B cell (primary cell): ENCODE results near the gene REG1A. TPM values are rescaled to one million over a fixed set of nuclear protein-coding genes. Genes with fewer than 3 reads are reported as not detected.

Experiments
- ATAC-seq: fragments of 200-7000 bp; cut with Tn5 transposase; one replicate; pipeline ENCODE4 v1.10.0; 2021; ENCODE audit warnings: low read depth, mild to moderate bottlenecking, moderate number of reproducible peaks, moderate library complexity
- CTCF ChIA-PET: fragments of 350-600 bp; sonication (Branson Sonifier 250); formaldehyde crosslinking; loops from one replicate; lab custom pipeline; 2021; ENCODE audit warnings: antibody characterized with exemption, inconsistent platforms; lab: Charles Lee
- POLR2A ChIA-PET: fragments of 350-600 bp; sonication (Branson Sonifier 250); formaldehyde crosslinking; loops from one replicate; lab custom pipeline; 2021; ENCODE audit warnings: antibody characterized with exemption; lab: Charles Lee
- DNase-seq: peaks from one replicate; pipeline ENCODE4 v3.0.0; 2013
- H2AFZ ChIP-seq: 2 replicates; pipeline ENCODE4 v1.6.1; 2012; ENCODE audit warnings: mild to moderate bottlenecking, low read depth, low read length; ENCODE audit not compliant: insufficient read depth, poor library complexity, severe bottlenecking
- H3K27ac ChIP-seq, 2 donors: 1 replicate in 1 of 2; 2 replicates in 1 of 2; pipeline ENCODE4 v1.5.1; 2012 to 2013; ENCODE audit warnings: low read length in 2 of 2, mild to moderate bottlenecking in 2 of 2, moderate library complexity in 1 of 2
- H3K27me3 ChIP-seq, 4 experiments: fragments of 200-600 bp in 1 of 4; sonication (generic) in 1 of 4; replicated peaks in 1 of 4; 1 replicate in 2 of 4; 2 replicates in 2 of 4; pipeline versions ENCODE4 v1.6.1 to v1.7.0; 2013 to 2016; ENCODE audit warnings: low read length in 3 of 4, mild to moderate bottlenecking in 2 of 4, mixed read lengths in 1 of 4, moderate library complexity in 1 of 4; ENCODE audit not compliant: insufficient read depth in 4 of 4, control insufficient read depth in 3 of 4; ENCODE audit errors: control extremely low read depth in 1 of 4
- H3K36me3 ChIP-seq, 2 experiments: replicated peaks in 1 of 2; 1 replicate in 1 of 2; 2 replicates in 1 of 2; pipeline versions ENCODE4 v1.6.1 to v1.7.1; 2013; ENCODE audit warnings: low read length in 1 of 2; ENCODE audit not compliant: insufficient read depth in 2 of 2, control insufficient read depth in 1 of 2; ENCODE audit errors: control extremely low read depth in 1 of 2, extremely low read depth in 1 of 2
- H3K4me1 ChIP-seq, 2 donors: fragments of 200-600 bp in 1 of 2; sonication (generic) in 1 of 2; 1 replicate in 1 of 2; 2 replicates in 1 of 2; pipeline versions ENCODE4 v1.5.1 to v1.6.1; 2013 to 2017; ENCODE audit warnings: low read length in 2 of 2; ENCODE audit not compliant: control insufficient read depth in 2 of 2, insufficient read depth in 2 of 2
- H3K4me2 ChIP-seq: replicated peaks from 2 replicates; pipeline ENCODE3; 2012; ENCODE audit warnings: mild to moderate bottlenecking, low read depth, low read length; ENCODE audit not compliant: poor library complexity, severe bottlenecking
- H3K4me3 ChIP-seq, 5 experiments: fragments of 200-600 bp in 1 of 5; sonication (generic) in 1 of 5; 1 replicate in 3 of 5; 2 replicates in 2 of 5; pipeline versions ENCODE4 v1.5.1 to v1.7.0; 2011 to 2016; ENCODE audit warnings: low read length in 4 of 5, mild to moderate bottlenecking in 4 of 5, low read depth in 2 of 5, control low read depth in 1 of 5, moderate library complexity in 1 of 5; ENCODE audit not compliant: insufficient read depth in 1 of 5; ENCODE audit errors: control extremely low read depth in 1 of 5, extremely low read depth in 1 of 5
- H3K79me2 ChIP-seq: fragments of 200-600 bp; sonication (generic); one replicate; pipeline ENCODE4 v1.6.0; 2016; ENCODE audit warnings: low read length; ENCODE audit not compliant: control insufficient read depth, insufficient read depth
- H3K9ac ChIP-seq: fragments of 200-600 bp; sonication (generic); 2 replicates; pipeline ENCODE4 v1.6.1; 2017; ENCODE audit warnings: mild to moderate bottlenecking, low read length, moderate library complexity
- H3K9me3 ChIP-seq, 3 donors: one replicate each; pipeline versions ENCODE4 v1.6.1 to v1.7.1; 2013; ENCODE audit warnings: low read length in 2 of 3; ENCODE audit not compliant: control insufficient read depth in 2 of 3, insufficient read depth in 1 of 3; ENCODE audit errors: control extremely low read depth in 1 of 3
- H4K20me1 ChIP-seq: 2 replicates; pipeline ENCODE4 v1.6.0; 2012; ENCODE audit warnings: mild to moderate bottlenecking, low read length; ENCODE audit not compliant: insufficient read depth, control insufficient read depth, poor library complexity, severe bottlenecking
- H3K27ac Mint-ChIP-seq: one replicate; pipeline ENCODE4 v1.8.0; 2021; ENCODE audit warnings: mixed read lengths
- H3K27me3 Mint-ChIP-seq: one replicate; pipeline ENCODE4 v1.8.0; 2021; ENCODE audit warnings: mixed read lengths
- H3K4me1 Mint-ChIP-seq: one replicate; pipeline ENCODE4 v1.8.0; 2021; ENCODE audit warnings: mixed read lengths
- H3K4me3 Mint-ChIP-seq: one replicate; pipeline ENCODE4 v1.8.0; 2021; ENCODE audit warnings: mixed read lengths
- H3K9me3 Mint-ChIP-seq: one replicate; pipeline ENCODE4 v1.8.0; 2022; ENCODE audit warnings: mixed read lengths; ENCODE audit not compliant: insufficient read depth
- CTCF ChIP-seq: fragments of 200-600 bp; IDR thresholded peaks from one replicate; pipeline ENCODE4 v1.8.0; 2022; ENCODE audit warnings: antibody characterized with exemption, mild to moderate bottlenecking
- EZH2 ChIP-seq: IDR thresholded peaks from 2 replicates; pipeline ENCODE4 v1.6.1; 2012; ENCODE audit warnings: borderline replicate concordance, low read depth, mild to moderate bottlenecking, moderate library complexity, low read length; ENCODE audit not compliant: insufficient read depth, poor library complexity, severe bottlenecking
- WGBS: methylation state at CpG from one replicate; pipeline ENCODE4 v1.1.5; 2013; ENCODE audit warnings: missing lambda C conversion rate; ENCODE audit not compliant: insufficient coverage; 5-methylcytosine and 5-hydroxymethylcytosine counted together
- intact Hi-C: fragments of 100-400 bp; cut with micrococcal nuclease; formaldehyde crosslinking; loops from one replicate; pipeline ENCODE4 v1.10.0; 2022
- polyA plus RNA-seq: library from polyadenylated mRNA; depleted of rRNA; stranded (reverse); fragments of >200 nt; gene quantifications from 2 replicates; pipeline ENCODE4 v1.2.3, GENCODE V29; 2012
- total RNA-seq, 2 donors: library from RNA; stranded (reverse); fragments of 120-200 nt in 1 of 2; gene quantifications; 1 replicate in 1 of 2; 2 replicates in 1 of 2; pipeline versions ENCODE4 v1.2.3 to v1.2.4, GENCODE V29; 2013 to 2022

Gene REG1A
- total and polyA plus RNA-seq, 2 donors (not counting 1 experiment from before 2014, with no cell fraction given): not detected

GRCh38 chr2:79131687-79132086 lies 11.4 kb downstream of the REG1A start:
- ChIA-PET POLR2A (no interaction called here), CTCF (no interaction called here)
- Histone ChIP-seq H4K20me1 (no peaks in the 10 kb centered on the region), H3K9me3 (peaks cover 0 to 3% (median 0%) of the 10 kb centered on the region in 3 donors), H3K4me2 (no peak overlapping the region), H3K36me3 (no peaks in the 10 kb centered on the region), H3K9ac (no peak overlapping the region), H3K4me1 (no peaks in the 10 kb centered on the region), H3K79me2 (no peaks in the 10 kb centered on the region), H3K27ac (no peak overlapping the region), H3K4me3 (no peak overlapping the region), H2AFZ (no peak overlapping the region), H3K27me3 (no peaks in the 10 kb centered on the region)
- Mint-ChIP-seq H3K4me3 (no peak overlapping the region), H3K4me1 (no peaks in the 10 kb centered on the region), H3K27me3 (no peaks in the 10 kb centered on the region), H3K27ac (no peak overlapping the region), H3K9me3 (no peaks in the 10 kb centered on the region)
- DNase-seq (no peak), ATAC-seq (no peak)
- TF ChIP-seq EZH2 (no peak), CTCF (no peak)
- intact Hi-C loops: no loop called here
- no CpG with 5 or more reads among the region's 4 CpGs for WGBS

DNA sequence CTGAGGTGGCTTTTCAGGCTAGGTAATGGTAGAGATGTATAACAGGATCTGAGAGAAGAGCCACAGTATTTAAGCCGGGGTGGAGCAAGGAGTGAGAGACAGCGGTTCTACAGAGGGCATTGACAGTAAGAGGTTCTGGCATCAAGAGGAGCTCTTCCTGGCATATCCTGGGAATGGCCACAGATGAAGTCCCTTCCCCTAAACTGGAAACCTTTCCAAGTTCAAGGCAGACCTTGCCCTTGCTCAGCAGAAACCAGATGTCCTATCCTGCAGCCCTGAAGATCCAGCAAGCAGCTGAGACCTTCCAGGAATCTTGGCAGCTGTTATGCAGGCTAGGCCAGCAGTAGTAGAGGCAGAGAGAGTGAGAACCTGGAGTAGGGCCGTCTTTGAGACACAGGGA lies 18.1 kb downstream of the REG1A start:
- Histone ChIP-seq H3K4me2 (no peak overlapping the region), H3K4me1 (no peaks in the 10 kb centered on the region), H2AFZ (no peak overlapping the region), H4K20me1 (no peaks in the 10 kb centered on the region), H3K27ac (no peak overlapping the region), H3K27me3 (no peaks in the 10 kb centered on the region), H3K9me3 (peaks cover 0 to under 1% (median 0%) of the 10 kb centered on the region in 3 donors), H3K9ac (no peak overlapping the region), H3K36me3 (no peaks in the 10 kb centered on the region), H3K4me3 (no peak overlapping the region), H3K79me2 (no peaks in the 10 kb centered on the region)
- Mint-ChIP-seq H3K27ac (no peak overlapping the region), H3K4me3 (no peak overlapping the region), H3K9me3 (peaks cover 3% of the 10 kb centered on the region), H3K4me1 (no peaks in the 10 kb centered on the region), H3K27me3 (no peaks in the 10 kb centered on the region)
- ATAC-seq (no peak), DNase-seq (no peak)
- TF ChIP-seq CTCF (no peak), EZH2 (no peak)
- ChIA-PET POLR2A (no interaction called here), CTCF (no interaction called here)
- no CpG with 5 or more reads among the region's 3 CpGs for WGBS
- intact Hi-C loops: no loop called here
